SK-N-SH (cell line): ENCODE results near the gene DBNL. TPM values are rescaled to one million over a fixed set of nuclear protein-coding genes. Genes with fewer than 3 reads are reported as not detected.

ENCODE experiments used
- CTCF ChIA-PET: fragments of 300-600, 350-600 bp; formaldehyde crosslinking; extraction: SDS; loops from one replicate; lab custom pipeline; 2021; lab: Yijun Ruan, JAX
- POLR2A ChIA-PET: fragments of 350-600 bp; sonication (Branson Sonifier 250); formaldehyde crosslinking; extraction: SDS; loops from one replicate; lab custom pipeline; 2020; ENCODE audit warnings: antibody characterized with exemption, inconsistent platforms; lab: Yijun Ruan, JAX
- DNase-seq: peaks from one replicate; pipeline ENCODE4 v3.0.0; 2012
- H2AFZ ChIP-seq: fragments of 200-600 bp; sonication (generic); 2 replicates; pipeline ENCODE4 v1.8.1; 2016; ENCODE audit warnings: antibody characterized with exemption, mild to moderate bottlenecking, low read depth
- H3F3A ChIP-seq: fragments of 200-600 bp; sonication (generic); replicated peaks from 2 replicates; pipeline ENCODE3; 2016; ENCODE audit warnings: antibody characterized with exemption, mild to moderate bottlenecking; ENCODE audit not compliant: insufficient read depth
- H3K27ac ChIP-seq, 2 experiments: fragments of 200-500 bp in 1 of 2; fragments of 200-600 bp in 1 of 2; sonication (Bioruptor generic) in 1 of 2; sonication (generic), shearing (Covaris generic) in 1 of 2; 2 replicates each; pipeline versions ENCODE4 v1.5.1 to v1.6.1; 2014 to 2016; ENCODE audit warnings: low read depth in 2 of 2, inconsistent platforms in 1 of 2, low read length in 1 of 2, mild to moderate bottlenecking in 1 of 2, mixed read lengths in 1 of 2
- H3K27me3 ChIP-seq: fragments of 200-600 bp; sonication (generic), shearing (Covaris generic); 2 replicates; pipeline ENCODE4 v1.6.1; 2016; ENCODE audit warnings: mixed run types; ENCODE audit not compliant: insufficient read depth
- H3K36me3 ChIP-seq, 2 experiments: fragments of 200-500 bp in 1 of 2; fragments of 200-600 bp in 1 of 2; sonication (Bioruptor generic) in 1 of 2; sonication (generic) in 1 of 2; replicated peaks in 1 of 2; 2 replicates each; pipeline versions ENCODE3 to v1.5.1; 2014 to 2016; ENCODE audit warnings: low read length in 1 of 2, mild to moderate bottlenecking in 1 of 2; ENCODE audit not compliant: insufficient read depth in 2 of 2, control insufficient read depth in 1 of 2
- H3K4me1 ChIP-seq, 2 experiments: fragments of 200-500 bp in 1 of 2; fragments of 200-600 bp in 1 of 2; sonication (Bioruptor generic) in 1 of 2; sonication (generic), shearing (Covaris generic) in 1 of 2; 2 replicates each; pipeline versions ENCODE4 v1.5.1 to v1.6.1; 2014 to 2016; ENCODE audit warnings: low read depth in 1 of 2, low read length in 1 of 2, mixed run types in 1 of 2; ENCODE audit not compliant: insufficient read depth in 2 of 2, control insufficient read depth in 1 of 2
- H3K4me2 ChIP-seq: fragments of 200-600 bp; sonication (generic), shearing (Covaris generic); 2 replicates; pipeline ENCODE4 v1.6.1; 2017; ENCODE audit warnings: mixed run types
- H3K4me3 ChIP-seq, 2 experiments: fragments of 200-500 bp in 1 of 2; fragments of 200-600 bp in 1 of 2; sonication (Bioruptor generic) in 1 of 2; sonication (generic), shearing (Covaris generic) in 1 of 2; 2 replicates each; pipeline versions ENCODE4 v1.5.1 to v1.8.1; 2014 to 2016; ENCODE audit warnings: low read depth in 2 of 2, inconsistent platforms in 1 of 2, low read length in 1 of 2, mild to moderate bottlenecking in 1 of 2, mixed read lengths in 1 of 2, moderate library complexity in 1 of 2
- H3K79me2 ChIP-seq: fragments of 200-600 bp; sonication (generic); 2 replicates; pipeline ENCODE4 v1.8.1; 2017; ENCODE audit warnings: mild to moderate bottlenecking; ENCODE audit not compliant: insufficient read depth
- H3K9ac ChIP-seq: fragments of 200-600 bp; sonication (generic); 2 replicates; pipeline ENCODE4 v1.6.1; 2017; ENCODE audit warnings: mixed run types
- H3K9me2 ChIP-seq: fragments of 200-600 bp; sonication (generic); 2 replicates; pipeline ENCODE4 v1.6.1; 2017; ENCODE audit warnings: mixed run types
- H3K9me3 ChIP-seq: fragments of 200-600 bp; sonication (generic); 2 replicates; pipeline ENCODE4 v1.6.1; 2017; ENCODE audit warnings: mixed run types, mild to moderate bottlenecking, moderate library complexity
- H4K20me1 ChIP-seq: fragments of 200-600 bp; sonication (generic); 2 replicates; pipeline ENCODE4 v1.6.1; 2017; ENCODE audit warnings: mild to moderate bottlenecking, mixed run types; ENCODE audit not compliant: insufficient read depth
- CHD2 ChIP-seq: fragments of 150-350 bp; IDR thresholded peaks from 2 replicates; pipeline ENCODE4 v1.6.1; 2018; ENCODE audit warnings: low read length; ENCODE audit not compliant: partially characterized antibody
- ELF1 ChIP-seq: IDR thresholded peaks from 2 replicates; pipeline ENCODE4 v1.4.0; 2012
- FOSL2 ChIP-seq: IDR thresholded peaks from 2 replicates; pipeline ENCODE4 v1.4.0; 2012; ENCODE audit warnings: low read depth, mild to moderate bottlenecking, moderate library complexity, borderline replicate concordance
- GABPA ChIP-seq: IDR thresholded peaks from 2 replicates; pipeline ENCODE4 v1.4.0; 2012; ENCODE audit warnings: low read depth, mild to moderate bottlenecking
- GATA2 ChIP-seq: sonication (generic); formaldehyde crosslinking; IDR thresholded peaks from 2 replicates; pipeline ENCODE4 v1.5.0; 2020; ENCODE audit warnings: mild to moderate bottlenecking, missing genetic modification reagents
- POLR2AphosphoS5 ChIP-seq: IDR thresholded peaks from 2 replicates; pipeline ENCODE4 v1.6.1; 2012; ENCODE audit warnings: low read depth, low read length
- RAD21 ChIP-seq: IDR thresholded peaks from 2 replicates; pipeline ENCODE4 v1.6.1; 2012; ENCODE audit warnings: mild to moderate bottlenecking, low read length
- RFX5 ChIP-seq: IDR thresholded peaks from 2 replicates; pipeline ENCODE4 v1.6.1; 2012; ENCODE audit warnings: mild to moderate bottlenecking, improper control_type of control experiment, low read length
- RXRA ChIP-seq: IDR thresholded peaks from 2 replicates; pipeline ENCODE4 v1.4.0; 2012; ENCODE audit warnings: low read depth, mild to moderate bottlenecking, borderline replicate concordance
- TEAD4 ChIP-seq: IDR thresholded peaks from 2 replicates; pipeline ENCODE4 v1.4.0; 2012; ENCODE audit warnings: mild to moderate bottlenecking, borderline replicate concordance; ENCODE audit not compliant: insufficient read depth
- WGBS: methylation state at CpG from one replicate; pipeline ENCODE4 v1.1.6; 2017; ENCODE audit warnings: low lambda C conversion rate; 5-methylcytosine and 5-hydroxymethylcytosine counted together
- polyA plus RNA-seq, 3 experiments: library from polyadenylated mRNA; depleted of rRNA; stranded (reverse); fragments of >200 nt; gene quantifications; 2 replicates each; pipeline ENCODE4 v1.2.3, GENCODE V29; 2012
- TF ChIP-seq, protein P1 (sequence below): IDR thresholded peaks from 2 replicates; pipeline ENCODE4 v1.4.0; 2012; ENCODE audit warnings: low read depth, borderline replicate concordance
- TF ChIP-seq, protein P2 (sequence below): IDR thresholded peaks from 2 replicates; pipeline ENCODE4 v1.4.0; 2012; ENCODE audit warnings: low read depth
- TF ChIP-seq, protein P3 (sequence below): fragments of 150-350 bp; IDR thresholded peaks from 2 replicates; pipeline ENCODE4 v1.6.1; 2017; ENCODE audit warnings: antibody characterized with exemption, low read length, low read depth, borderline replicate concordance

DBNL gene
- polyA plus RNA-seq, 1 of the 3 experiments (the other 2 are of a cell fraction) = 244 TPM

DNA sequence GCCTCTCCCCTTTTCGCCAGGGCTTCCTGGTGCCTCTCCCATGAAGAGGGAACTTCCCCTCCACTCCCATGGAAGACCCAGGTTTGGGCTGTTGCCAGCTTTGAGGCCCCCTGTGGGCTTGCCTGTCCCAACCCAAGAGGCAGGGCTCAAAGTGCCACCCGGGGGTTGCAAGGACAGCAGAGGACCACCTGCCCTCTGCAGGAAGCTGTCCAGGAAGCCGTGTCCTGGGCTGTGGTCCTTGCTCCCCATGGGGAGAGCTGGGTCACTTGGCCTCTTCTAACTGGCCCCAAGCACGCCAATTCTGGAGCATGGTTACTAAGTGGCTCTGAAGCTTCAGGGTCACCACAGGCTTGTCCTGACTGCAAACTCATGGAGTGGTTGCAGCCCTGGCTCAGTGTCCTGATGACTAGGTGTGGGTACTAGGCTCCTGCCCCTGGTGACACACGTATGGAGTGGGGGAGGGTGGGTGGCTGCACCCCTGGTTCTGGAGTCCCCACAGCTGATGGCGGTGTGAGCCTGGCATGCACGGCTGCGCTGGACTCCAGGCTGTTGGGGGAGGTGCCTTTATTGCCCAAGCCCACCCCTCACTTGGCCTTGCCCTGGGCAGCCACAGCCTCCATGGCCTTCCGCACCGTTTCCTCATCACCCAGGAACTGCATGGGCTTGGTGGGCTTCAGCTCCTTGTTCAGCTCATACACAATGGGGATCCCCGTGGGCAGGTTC is 17.8 kb downstream of the DBNL start (continued):
- no peak for TF ChIP-seq GATA2 (CRISPR knock-in tag)

DNA sequence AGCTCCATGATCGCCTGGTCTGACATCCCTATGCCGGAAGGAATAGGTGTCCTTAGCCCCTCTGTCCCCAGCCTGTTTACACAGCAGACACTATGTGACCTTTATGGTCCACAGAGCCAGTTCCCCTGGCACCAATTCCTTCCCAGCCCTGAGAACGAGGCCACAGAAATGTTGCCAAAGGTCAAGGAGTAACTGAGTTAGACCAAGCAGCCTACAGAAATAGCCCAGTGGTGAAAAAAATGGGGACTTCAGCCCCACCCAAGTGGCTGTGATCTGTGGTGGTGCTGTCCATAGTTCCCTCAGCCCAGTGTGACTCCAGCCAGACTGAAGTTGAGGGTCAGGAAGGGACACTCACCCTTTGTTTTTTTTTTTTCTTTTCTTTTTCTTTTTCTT is 18.4 kb downstream of the DBNL start:
- Histone ChIP-seq H3K4me2 (no peak overlapping the region), H2AFZ (no peak overlapping the region), H4K20me1 (peaks cover under 1% of the 10 kb centered on the region; the same call in 1 of the 2 replicates), H3K9me2 (no peaks in the 10 kb centered on the region), H3K27ac (no peak overlapping the region), H3K36me3 (peaks cover 10 to 47% of the 10 kb centered on the region in 2 experiments), H3K79me2 (no peaks in the 10 kb centered on the region), H3K27me3 (no peaks in the 10 kb centered on the region), H3K9me3 (no peaks in the 10 kb centered on the region), H3K9ac (no peak overlapping the region), H3F3A (peaks cover 17% of the 10 kb centered on the region), H3K4me3 (no peak overlapping the region), H3K4me1 (peaks cover 4 to 38% of the 10 kb centered on the region in 2 experiments; a peak in 3 of 4 replicates)
- 92% methylated on average over 3 of the region's 3 CpGs for WGBS
- no peak for DNase-seq
- POLR2A ChIA-PET = interaction anchor here (0.6 to 1.0 kb wide), 3 partner anchors 10 to 71 kb away, joined by 3 to 4 read pairs (median 3); no protein-coding TSS in a partner anchor
- CTCF ChIA-PET = interaction anchor here (1.4 to 2.4 kb wide), 4 partner anchors 10 to 134 kb away, joined by 3 to 10 read pairs (median 5); no protein-coding TSS in a partner anchor
- TF ChIP-seq RXRA (no peak), RFX5 (no peak), GABPA (no peak), POLR2AphosphoS5 (peak; percentile 7; the same call in 1 of the 2 replicates), CHD2 (no peak)
- TF ChIP-seq, protein P1, sequence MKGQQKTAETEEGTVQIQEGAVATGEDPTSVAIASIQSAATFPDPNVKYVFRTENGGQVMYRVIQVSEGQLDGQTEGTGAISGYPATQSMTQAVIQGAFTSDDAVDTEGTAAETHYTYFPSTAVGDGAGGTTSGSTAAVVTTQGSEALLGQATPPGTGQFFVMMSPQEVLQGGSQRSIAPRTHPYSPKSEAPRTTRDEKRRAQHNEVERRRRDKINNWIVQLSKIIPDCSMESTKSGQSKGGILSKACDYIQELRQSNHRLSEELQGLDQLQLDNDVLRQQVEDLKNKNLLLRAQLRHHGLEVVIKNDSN = no peak

DNA sequence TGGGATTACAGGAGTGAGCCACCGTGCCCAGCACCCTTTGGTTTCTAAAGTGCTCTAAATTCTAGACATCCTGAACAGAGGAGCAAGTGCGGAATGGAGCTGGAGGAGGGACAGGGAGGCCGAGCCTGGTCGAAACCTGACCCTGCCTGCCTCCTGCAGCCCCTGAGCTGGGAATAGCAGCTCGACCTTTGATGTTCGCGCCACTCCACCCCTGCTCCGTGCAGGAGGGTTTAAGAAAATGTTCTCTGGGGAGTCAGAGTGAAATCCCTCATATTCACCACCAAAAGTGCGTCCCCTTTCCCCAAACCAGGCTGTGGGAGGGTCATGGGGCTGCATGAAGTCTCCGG is 19.0 kb downstream of the DBNL start:
- no peak overlapping the region for H2AFZ ChIP-seq
- POLR2A ChIA-PET = interaction anchor here (0.9 to 1.5 kb wide), 3 partner anchors 9 to 78 kb away, joined by 3 to 6 read pairs (median 5); no protein-coding TSS in a partner anchor
- H3K4me2 ChIP-seq = no peak overlapping the region
- peaks cover 4 to 43% of the 10 kb centered on the region in 2 experiments; a peak in 3 of 4 replicates for H3K4me1 ChIP-seq
- no peaks in the 10 kb centered on the region for H3K27me3 ChIP-seq
- peaks cover 24% of the 10 kb centered on the region for H3F3A ChIP-seq
- H3K9me2 ChIP-seq = no peaks in the 10 kb centered on the region
- CTCF ChIA-PET = interaction anchor here (0.9 to 2.5 kb wide), 6 partner anchors 9 to 139 kb away, joined by 3 to 11 read pairs (median 4); no protein-coding TSS in a partner anchor
- peaks cover 10 to 41% of the 10 kb centered on the region in 2 experiments for H3K36me3 ChIP-seq
- no peak overlapping the region for H3K9ac ChIP-seq
- no peaks in the 10 kb centered on the region for H3K9me3 ChIP-seq
- WGBS = 98% methylated on average over 8 of the region's 10 CpGs
- no peak overlapping the region; a peak in 1 of 4 replicates for H3K27ac ChIP-seq
- no peaks in the 10 kb centered on the region for H4K20me1 ChIP-seq
- TF ChIP-seq ELF1 (no peak), POLR2AphosphoS5 (no peak), RAD21 (no peak), TEAD4 (no peak), GABPA (no peak), FOSL2 (no peak)
- TF ChIP-seq, protein P2, sequence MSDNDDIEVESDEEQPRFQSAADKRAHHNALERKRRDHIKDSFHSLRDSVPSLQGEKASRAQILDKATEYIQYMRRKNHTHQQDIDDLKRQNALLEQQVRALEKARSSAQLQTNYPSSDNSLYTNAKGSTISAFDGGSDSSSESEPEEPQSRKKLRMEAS = no peak
- TF ChIP-seq, protein P3, sequence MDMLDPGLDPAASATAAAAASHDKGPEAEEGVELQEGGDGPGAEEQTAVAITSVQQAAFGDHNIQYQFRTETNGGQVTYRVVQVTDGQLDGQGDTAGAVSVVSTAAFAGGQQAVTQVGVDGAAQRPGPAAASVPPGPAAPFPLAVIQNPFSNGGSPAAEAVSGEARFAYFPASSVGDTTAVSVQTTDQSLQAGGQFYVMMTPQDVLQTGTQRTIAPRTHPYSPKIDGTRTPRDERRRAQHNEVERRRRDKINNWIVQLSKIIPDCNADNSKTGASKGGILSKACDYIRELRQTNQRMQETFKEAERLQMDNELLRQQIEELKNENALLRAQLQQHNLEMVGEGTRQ = no peak
- H3K79me2 ChIP-seq = no peaks in the 10 kb centered on the region
- no peak for DNase-seq
- H3K4me3 ChIP-seq = no peak overlapping the region
